Suppressor macrophage (primary cell): Measurements from ENCODE around the gene AMBRA1.
"Not testable (repeated sequence)": the region's sequence is repeated elsewhere in the genome, so short reads cannot be mapped to it uniquely, and the experiment has no call there.

Experiments
- DNase-seq, 4 experiments: peaks; one replicate each; pipeline ENCODE4 v3.0.0-alpha.2; 2020 to 2022

The AMBRA1 gene

GRCh38 chr11:46616551-46617133, 22.8 kb upstream of the AMBRA1 start:
- peak; percentile 31 to 65 (median 46) for DNase-seq

- DNase-seq: no peak
Observed at GRCh38 chr11:46615756-46616155, 21.9 kb upstream of the AMBRA1 start.

- DNase-seq: no peak
Observed at GRCh38 chr11:46612326-46612725, 18.5 kb upstream of the AMBRA1 start.

GRCh38 chr11:46611526-46612304, 17.9 kb upstream of the AMBRA1 start:
- DNase-seq: peak in 3 of 4 experiments; percentile 9 to 37 (median 22)

- DNase-seq: no peak
Observed at GRCh38 chr11:46609386-46609785, 15.6 kb upstream of the AMBRA1 start.

GRCh38 chr11:46607516-46607915, 13.7 kb upstream of the AMBRA1 start:
- DNase-seq: no peak

GRCh38 chr11:46604796-46605195, 11.0 kb upstream of the AMBRA1 start:
- DNase-seq: no peak

GRCh38 chr11:46603704-46604308, 10.0 kb upstream of the AMBRA1 start:
- no peak for DNase-seq

GRCh38 chr11:46601129-46601528, 7.3 kb upstream of the AMBRA1 start:
- DNase-seq: no peak

GRCh38 chr11:46600194-46600960, 6.6 kb upstream of the AMBRA1 start:
- DNase-seq: no peak

- DNase-seq: no peak
Observed at GRCh38 chr11:46599340-46600193, 5.7 kb upstream of the AMBRA1 start.

- no peak for DNase-seq
Observed at GRCh38 chr11:46597609-46598219, 3.9 kb upstream of the AMBRA1 start.

GRCh38 chr11:46597155-46597554, 3.3 kb upstream of the AMBRA1 start:
- no peak for DNase-seq

- no peak for DNase-seq
Observed at GRCh38 chr11:46594785-46595184, 962 bp upstream of the AMBRA1 start.

GRCh38 chr11:46594374-46594700, 514 bp upstream of the AMBRA1 start:
- no peak for DNase-seq

GRCh38 chr11:46590740-46591605, 2.9 kb downstream of the AMBRA1 start:
- peak in 1 of 4 experiments; percentile 20 for DNase-seq

- peak in 2 of 4 experiments; percentile 24 to 25 for DNase-seq
Observed at GRCh38 chr11:46588915-46589314, 4.9 kb downstream of the AMBRA1 start.

GRCh38 chr11:46588131-46588530, 5.7 kb downstream of the AMBRA1 start:
- DNase-seq: no peak

- not testable (repeated sequence) for DNase-seq
Observed at GRCh38 chr11:46583513-46583912, 10.3 kb downstream of the AMBRA1 start.

GRCh38 chr11:46582588-46582987, 11.2 kb downstream of the AMBRA1 start:
- no peak for DNase-seq

GRCh38 chr11:46577058-46577457, 16.8 kb downstream of the AMBRA1 start:
- DNase-seq: no peak
